H9 (cell line): ENCODE data around the gene GNB4. TPM values are rescaled to one million over a fixed set of nuclear protein-coding genes. Genes with fewer than 3 reads are reported as not detected.

Experiments
- DNase-seq: peaks from one replicate; pipeline ENCODE4 v3.0.0-alpha.2; 2017
- H2AFZ ChIP-seq: one replicate; pipeline ENCODE4 v1.6.1; 2013; ENCODE audit warnings: mild to moderate bottlenecking, low read length, control low read depth, moderate library complexity
- H2AK5ac ChIP-seq: 2 replicates; pipeline ENCODE4 v1.6.1; 2013; ENCODE audit warnings: low read length, control low read depth, mixed read lengths; ENCODE audit not compliant: insufficient read length
- H2BK120ac ChIP-seq: one replicate; pipeline ENCODE4 v1.6.1; 2013; ENCODE audit warnings: low read depth, mild to moderate bottlenecking, low read length, control low read depth, inconsistent platforms; ENCODE audit not compliant: poor library complexity, severe bottlenecking
- H2BK12ac ChIP-seq: 2 replicates; pipeline ENCODE4 v1.6.1; 2013; ENCODE audit warnings: low read length, control low read depth, mixed read lengths, low read depth; ENCODE audit not compliant: insufficient read length
- H2BK15ac ChIP-seq: 2 replicates; pipeline ENCODE4 v1.6.1; 2013; ENCODE audit warnings: low read depth, low read length, control low read depth
- H2BK20ac ChIP-seq: one replicate; pipeline ENCODE4 v1.6.1; 2013; ENCODE audit warnings: low read depth, mild to moderate bottlenecking, low read length, control low read depth, inconsistent platforms; ENCODE audit not compliant: poor library complexity, severe bottlenecking
- H2BK5ac ChIP-seq: 2 replicates; pipeline ENCODE4 v1.6.1; 2013; ENCODE audit warnings: low read length, control low read depth, mixed read lengths; ENCODE audit not compliant: insufficient read length
- H3K14ac ChIP-seq: 2 replicates; pipeline ENCODE4 v1.6.1; 2013; ENCODE audit warnings: low read length, control low read depth; ENCODE audit not compliant: insufficient read depth
- H3K18ac ChIP-seq: 2 replicates; pipeline ENCODE4 v1.6.1; 2013; ENCODE audit warnings: low read depth, mild to moderate bottlenecking, mixed read lengths, low read length, control low read depth; ENCODE audit not compliant: insufficient read length
- H3K23ac ChIP-seq: 2 replicates; pipeline ENCODE4 v1.6.1; 2013; ENCODE audit warnings: low read length, control low read depth, mixed read lengths, low read depth; ENCODE audit not compliant: insufficient read length
- H3K23me2 ChIP-seq: 2 replicates; pipeline ENCODE4 v1.6.1; 2013; ENCODE audit warnings: low read depth, mild to moderate bottlenecking, mixed read lengths, low read length, control low read depth; ENCODE audit not compliant: insufficient read length, poor library complexity, severe bottlenecking
- H3K27ac ChIP-seq: 2 replicates; pipeline ENCODE4 v1.5.1; 2013; ENCODE audit warnings: low read length, control low read depth, mixed read lengths, low read depth; ENCODE audit not compliant: insufficient read length
- H3K27me3 ChIP-seq: 2 replicates; pipeline ENCODE4 v1.6.1; 2013; ENCODE audit warnings: low read length, control low read depth, inconsistent platforms; ENCODE audit not compliant: insufficient read depth
- H3K4ac ChIP-seq: 2 replicates; pipeline ENCODE4 v1.6.1; 2013; ENCODE audit warnings: low read depth, mild to moderate bottlenecking, control low read depth, inconsistent platforms, low read length, moderate library complexity
- H3K4me1 ChIP-seq: 2 replicates; pipeline ENCODE4 v1.6.1; 2013; ENCODE audit warnings: low read length, control low read depth, inconsistent platforms; ENCODE audit not compliant: insufficient read depth
- H3K4me2 ChIP-seq: 2 replicates; pipeline ENCODE4 v1.6.1; 2013; ENCODE audit warnings: low read length, control low read depth, mixed read lengths; ENCODE audit not compliant: insufficient read length, insufficient read depth
- H3K56ac ChIP-seq: 2 replicates; pipeline ENCODE4 v1.6.1; 2013; ENCODE audit warnings: low read depth, mild to moderate bottlenecking, mixed read lengths, low read length, control low read depth; ENCODE audit not compliant: insufficient read length
- H3K79me1 ChIP-seq: 2 replicates; pipeline ENCODE4 v1.6.1; 2013; ENCODE audit warnings: low read depth, mild to moderate bottlenecking, moderate library complexity, low read length, control low read depth, inconsistent platforms; ENCODE audit not compliant: insufficient read depth, poor library complexity, severe bottlenecking
- H3K79me2 ChIP-seq: 2 replicates; pipeline ENCODE4 v1.6.1; 2013; ENCODE audit warnings: low read length, control low read depth, inconsistent platforms; ENCODE audit not compliant: insufficient read depth
- H3K9ac ChIP-seq: 2 replicates; pipeline ENCODE4 v1.6.1; 2013; ENCODE audit warnings: low read length, control low read depth, mixed read lengths; ENCODE audit not compliant: insufficient read length; ENCODE audit errors: extremely low read depth
- H3K9me3 ChIP-seq: one replicate; pipeline ENCODE4 v1.6.1; 2013; ENCODE audit warnings: low read depth, low read length, inconsistent platforms; ENCODE audit not compliant: control insufficient read depth
- H3T11ph ChIP-seq: one replicate; pipeline ENCODE4 v1.6.1; 2013; ENCODE audit warnings: mild to moderate bottlenecking, low read length, control low read depth, inconsistent platforms
- H4K20me1 ChIP-seq: one replicate; pipeline ENCODE4 v1.6.1; 2013; ENCODE audit not compliant: control insufficient read depth, insufficient read length, insufficient read depth
- H4K5ac ChIP-seq: 2 replicates; pipeline ENCODE4 v1.6.1; 2013; ENCODE audit warnings: low read depth, mild to moderate bottlenecking, mixed read lengths, low read length, control low read depth; ENCODE audit not compliant: insufficient read length
- H4K8ac ChIP-seq: replicated peaks from 2 replicates; pipeline ENCODE4 v1.6.1; 2013; ENCODE audit warnings: low read length, control low read depth, mixed read lengths, low read depth; ENCODE audit not compliant: insufficient read length
- H4K91ac ChIP-seq: 2 replicates; pipeline ENCODE4 v1.6.1; 2013; ENCODE audit warnings: low read depth, mild to moderate bottlenecking, moderate library complexity, mixed read lengths, low read length, control low read depth; ENCODE audit not compliant: insufficient read length
- H3K27ac Mint-ChIP-seq, 3 experiments: 2 replicates in 2 of 3; 3 replicates in 1 of 3; pipeline ENCODE4 v1.8.0; 2020 to 2021; ENCODE audit warnings: mixed read lengths in 3 of 3, mild to moderate bottlenecking in 1 of 3, moderate library complexity in 1 of 3
- H3K27me3 Mint-ChIP-seq: 2 replicates; pipeline ENCODE4 v1.8.0; 2021; ENCODE audit warnings: low read depth, mild to moderate bottlenecking, moderate library complexity, mixed read lengths
- H3K36me3 Mint-ChIP-seq, 3 experiments: 2 replicates in 2 of 3; 3 replicates in 1 of 3; pipeline ENCODE4 v1.8.0; 2020 to 2021; ENCODE audit warnings: low read depth in 3 of 3, mixed read lengths in 3 of 3; ENCODE audit not compliant: insufficient read depth in 1 of 3
- H3K4me1 Mint-ChIP-seq, 2 experiments: 2 replicates each; pipeline ENCODE4 v1.8.0; 2020; ENCODE audit warnings: mixed read lengths in 2 of 2
- H3K4me3 Mint-ChIP-seq, 2 experiments: 2 replicates in 1 of 2; 3 replicates in 1 of 2; pipeline ENCODE4 v1.8.0; 2020 to 2021; ENCODE audit warnings: mild to moderate bottlenecking in 2 of 2, mixed read lengths in 2 of 2, moderate library complexity in 1 of 2
- H3K9me3 Mint-ChIP-seq, 2 experiments: 2 replicates in 1 of 2; 3 replicates in 1 of 2; pipeline ENCODE4 v1.8.0; 2020; ENCODE audit warnings: mild to moderate bottlenecking in 2 of 2, mixed read lengths in 2 of 2, moderate library complexity in 1 of 2
- WGBS: extraction: QIAGEN DNeasy Blood & Tissue Kit; methylation state at CpG from one replicate; pipeline ENCODE4 v1.1.7; 2013; ENCODE audit warnings: missing lambda C conversion rate, low lambda C conversion rate, mixed read lengths; ENCODE audit not compliant: insufficient read length; ENCODE audit errors: extremely low coverage; 5-methylcytosine and 5-hydroxymethylcytosine counted together
- total RNA-seq: library from RNA; stranded (reverse); gene quantifications from 2 replicates; pipeline ENCODE4 v1.2.1, GENCODE V29; 2021
- TF ChIP-seq, protein P1 (sequence below): fragments of 200-600 bp; sonication (generic); conservative IDR thresholded peaks from 3 replicates; pipeline ENCODE4 v1.8.0; 2021; ENCODE audit warnings: antibody characterized with exemption, mild to moderate bottlenecking

Gene GNB4
- total RNA-seq, 1 experiment from 2014 or later: 25.0 TPM

DNA sequence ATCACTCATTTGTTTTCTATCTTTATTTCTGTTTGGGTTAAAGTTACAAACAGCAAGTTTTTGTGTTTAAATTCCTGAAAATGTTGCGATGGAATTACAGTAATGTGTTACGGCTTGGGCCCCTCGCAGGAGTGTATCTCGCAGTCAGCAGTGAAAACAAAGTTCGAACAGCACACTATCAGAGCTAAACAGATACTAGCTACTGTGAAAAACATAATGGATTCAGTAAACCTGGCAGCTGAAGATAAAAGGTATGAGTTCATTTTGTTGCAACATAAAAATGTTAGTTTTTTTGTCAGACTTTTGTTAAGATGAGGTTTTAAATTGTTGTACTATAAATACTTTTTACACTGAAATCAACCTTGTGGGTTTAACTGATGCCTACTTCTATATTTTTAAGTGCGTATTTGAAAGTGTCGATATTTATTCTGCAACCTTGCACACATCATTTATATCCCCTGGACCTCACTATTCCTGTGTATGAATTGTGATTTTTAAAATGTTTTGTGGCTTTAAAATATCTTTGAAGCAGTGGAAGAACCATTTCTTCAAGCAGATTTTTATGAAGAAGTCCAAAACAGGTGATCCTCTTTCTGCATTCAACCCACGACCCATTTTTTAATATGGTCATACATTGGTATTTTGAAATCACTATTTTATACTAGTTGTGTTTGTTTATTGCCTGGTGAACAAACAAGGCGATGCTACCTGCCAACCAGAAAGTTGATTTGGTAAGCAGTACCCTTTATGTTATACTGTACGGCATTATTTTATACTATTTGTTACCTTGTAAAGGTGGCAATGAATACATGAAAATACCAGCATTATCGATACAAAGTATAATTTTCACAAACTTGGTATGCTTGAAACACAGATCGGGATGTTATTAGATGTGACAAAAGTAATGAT is 75.9 kb downstream of the GNB4 start:
- H3K14ac ChIP-seq: no peak overlapping the region
- no peaks in the 10 kb centered on the region for H3K79me1 ChIP-seq
- Mint-ChIP-seq H3K36me3 (peaks cover 3 to 36% (median 35%) of the 10 kb centered on the region in 3 experiments; a peak in 6 of 7 replicates), H3K27ac (no peak overlapping the region), H3K4me1 (no peaks in the 10 kb centered on the region), H3K4me3 (no peak overlapping the region), H3K27me3 (no peaks in the 10 kb centered on the region), H3K9me3 (no peaks in the 10 kb centered on the region)
- no peak overlapping the region for H2BK20ac ChIP-seq
- no peaks in the 10 kb centered on the region for H3K23me2 ChIP-seq
- no peak overlapping the region for H2AK5ac ChIP-seq
- H4K91ac ChIP-seq: no peak overlapping the region
- H3K9ac ChIP-seq: no peak overlapping the region
- H4K8ac ChIP-seq: no peak overlapping the region
- no peaks in the 10 kb centered on the region for H3K4me1 ChIP-seq
- no peak overlapping the region for H3K18ac ChIP-seq
- no peak overlapping the region for H3K4ac ChIP-seq
- H2AFZ ChIP-seq: no peak overlapping the region
- H2BK5ac ChIP-seq: no peak overlapping the region
- H2BK15ac ChIP-seq: no peak overlapping the region
- WGBS: no CpG with 5 or more reads among the region's 12 CpGs
- H3K27me3 ChIP-seq: no peaks in the 10 kb centered on the region
- TF ChIP-seq, protein P1, sequence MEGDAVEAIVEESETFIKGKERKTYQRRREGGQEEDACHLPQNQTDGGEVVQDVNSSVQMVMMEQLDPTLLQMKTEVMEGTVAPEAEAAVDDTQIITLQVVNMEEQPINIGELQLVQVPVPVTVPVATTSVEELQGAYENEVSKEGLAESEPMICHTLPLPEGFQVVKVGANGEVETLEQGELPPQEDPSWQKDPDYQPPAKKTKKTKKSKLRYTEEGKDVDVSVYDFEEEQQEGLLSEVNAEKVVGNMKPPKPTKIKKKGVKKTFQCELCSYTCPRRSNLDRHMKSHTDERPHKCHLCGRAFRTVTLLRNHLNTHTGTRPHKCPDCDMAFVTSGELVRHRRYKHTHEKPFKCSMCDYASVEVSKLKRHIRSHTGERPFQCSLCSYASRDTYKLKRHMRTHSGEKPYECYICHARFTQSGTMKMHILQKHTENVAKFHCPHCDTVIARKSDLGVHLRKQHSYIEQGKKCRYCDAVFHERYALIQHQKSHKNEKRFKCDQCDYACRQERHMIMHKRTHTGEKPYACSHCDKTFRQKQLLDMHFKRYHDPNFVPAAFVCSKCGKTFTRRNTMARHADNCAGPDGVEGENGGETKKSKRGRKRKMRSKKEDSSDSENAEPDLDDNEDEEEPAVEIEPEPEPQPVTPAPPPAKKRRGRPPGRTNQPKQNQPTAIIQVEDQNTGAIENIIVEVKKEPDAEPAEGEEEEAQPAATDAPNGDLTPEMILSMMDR: no peak
- no peak overlapping the region for H3K27ac ChIP-seq
- H3K56ac ChIP-seq: no peak overlapping the region
- no peak overlapping the region for H3K4me2 ChIP-seq
- H3T11ph ChIP-seq: no peak overlapping the region
- no peaks in the 10 kb centered on the region for H3K79me2 ChIP-seq
- no peak overlapping the region for H4K5ac ChIP-seq
- H3K9me3 ChIP-seq: no peaks in the 10 kb centered on the region
- no peak overlapping the region for H2BK12ac ChIP-seq
- no peak overlapping the region for H2BK120ac ChIP-seq
- no peak for DNase-seq
- no peaks in the 10 kb centered on the region for H4K20me1 ChIP-seq
- no peak overlapping the region for H3K23ac ChIP-seq
